Measurements from ENCODE around the gene KLF1.

KLF1 gene

GRCh38 chr19:12881172-12881808 lies 5.7 kb downstream of the KLF1 start, which contains the start of gene DNASE2:
Gene DNASE2, minus strand, starts transcription at chr19:12881449. Its CDS starts 74 bp downstream, at chr19:12881375.
- TF ChIP-seq CTCF (conservative IDR thresholded peaks at IDR 0.05; ENCODE audit: low read depth) = no peak
- peak; percentile 98 for DNase-seq (ENCODE audit: low spot score)
- peak within 1 kb of the TSS; percentile 87 for H3K27ac ChIP-seq
- ChIA-PET POLR2A (ENCODE audit: low non-redundant PET) (interaction anchor here (0.6 to 1.0 kb wide), 4 partner anchors 10 to 61 kb away, joined by 4 to 11 read pairs (median 7); no protein-coding TSS in a partner anchor), CTCF (no interaction called here)

GRCh38 chr19:12880551-12881171 lies 6.3 kb downstream of the KLF1 start:
- ChIA-PET CTCF (no interaction called here), POLR2A (ENCODE audit: low non-redundant PET) (interaction anchor here (0.6 to 1.0 kb wide), 3 partner anchors 37 to 62 kb away, joined by 6 to 11 read pairs (median 8); no protein-coding TSS in a partner anchor)
- peak overlapping the region; percentile 87 for H3K27ac ChIP-seq
- no peak for TF ChIP-seq CTCF (conservative IDR thresholded peaks at IDR 0.05; ENCODE audit: low read depth)
- DNase-seq (ENCODE audit: low spot score) = no peak

- CTCF ChIA-PET = no interaction called here
- no peak overlapping the region for H3K27ac ChIP-seq
- POLR2A ChIA-PET (ENCODE audit: low non-redundant PET) = no interaction called here
- DNase-seq (ENCODE audit: low spot score) = no peak
- no peak for TF ChIP-seq CTCF (conservative IDR thresholded peaks at IDR 0.05; ENCODE audit: low read depth)
These were observed 11.9 kb downstream of the KLF1 start for GRCh38 chr19:12875086-12875485.

GRCh38 chr19:12873891-12874745 lies 12.9 kb downstream of the KLF1 start:
- ChIA-PET CTCF (interaction anchor here (0.6 to 0.8 kb wide), 3 partner anchors 13 to 183 kb away, joined by 3 to 5 read pairs (median 4); no protein-coding TSS in a partner anchor), POLR2A (ENCODE audit: low non-redundant PET) (interaction anchor here (0.6 kb wide), 1 partner anchor 187 kb away, joined by 3 read pairs; no protein-coding TSS in a partner anchor)

GRCh38 chr19:12872941-12873890 lies 13.8 kb downstream of the KLF1 start:
- peak; percentile 94 for DNase-seq (ENCODE audit: low spot score)
- CTCF ChIA-PET = interaction anchor here (0.5 to 0.9 kb wide), 7 partner anchors 12 to 319 kb away, joined by 3 to 8 read pairs (median 3); no protein-coding TSS in a partner anchor
- H3K27ac ChIP-seq = peak overlapping the region; percentile 56
- POLR2A ChIA-PET (ENCODE audit: low non-redundant PET) = interaction anchor here (0.6 to 0.8 kb wide), 5 partner anchors 80 to 259 kb away, joined by 3 to 11 read pairs (median 4); no protein-coding TSS in a partner anchor
- peak; percentile 21; the same call in 1 of the 2 replicates for TF ChIP-seq CTCF (conservative IDR thresholded peaks at IDR 0.05; ENCODE audit: low read depth)

More at GRCh38 chr19:12873891-12874745, 12.9 kb downstream of the KLF1 start:
- H3K27ac ChIP-seq = peak overlapping the region; percentile 56; the same call in 1 of the 2 replicates
- DNase-seq (ENCODE audit: low spot score) = no peak
- TF ChIP-seq CTCF (conservative IDR thresholded peaks at IDR 0.05; ENCODE audit: low read depth) = no peak
